GM18505 (cell line): ENCODE data around the gene GRK2.

ENCODE experiments used
- ATAC-seq: cut with Tn5 transposase; IDR thresholded peaks from one replicate; pipeline ENCODE4 v1.9.1; 2021; ENCODE audit not compliant: unreplicated experiment
- POLR2A ChIP-seq: IDR thresholded peaks from 4 replicates; pipeline ENCODE4 v1.6.1; 2011; ENCODE audit warnings: borderline replicate concordance; ENCODE audit not compliant: insufficient read depth, insufficient read length; ENCODE audit errors: extremely low read depth

The GRK2 gene

DNA sequence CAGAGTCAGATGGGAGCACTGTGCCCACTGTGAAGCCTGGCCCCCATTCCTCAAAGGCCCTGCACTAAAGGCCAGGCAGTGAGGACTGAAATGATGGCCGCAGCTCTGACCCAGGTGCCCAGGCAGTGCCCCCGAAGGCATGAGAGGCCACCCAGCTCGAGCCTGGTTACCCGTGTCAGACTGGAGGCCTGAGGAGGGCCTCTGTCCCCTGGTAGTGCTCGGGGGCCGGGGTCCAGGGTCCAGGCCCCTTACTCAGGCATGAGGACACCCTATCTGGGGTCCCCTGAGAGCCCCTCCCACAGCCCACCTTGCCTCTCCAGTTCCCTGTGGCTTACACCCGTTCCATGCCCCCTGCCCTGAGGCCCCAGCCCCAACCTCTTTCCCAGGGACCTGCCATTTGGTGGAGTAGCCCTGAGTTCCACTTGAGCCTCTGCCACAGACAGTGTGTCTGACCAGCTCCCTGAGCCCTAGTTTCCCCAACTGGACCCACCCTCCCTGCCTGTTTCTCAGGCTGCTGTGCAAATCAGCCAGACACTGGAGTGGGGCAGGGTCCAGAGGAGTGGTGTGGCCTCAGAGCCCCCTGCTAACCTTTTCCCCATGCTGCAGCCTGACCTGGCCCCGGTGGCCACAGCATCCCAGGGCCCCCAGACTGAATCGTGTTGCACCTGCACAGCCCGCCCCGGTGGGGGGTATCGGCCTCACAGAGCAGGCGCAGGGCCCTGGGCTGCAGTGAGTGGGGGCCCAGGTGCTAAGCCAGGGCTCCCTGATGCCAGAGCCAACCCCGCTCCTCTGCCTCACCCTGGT, 12.1 kb downstream of the GRK2 start:
- no peak for ATAC-seq
- no peak for TF ChIP-seq POLR2A

DNA sequence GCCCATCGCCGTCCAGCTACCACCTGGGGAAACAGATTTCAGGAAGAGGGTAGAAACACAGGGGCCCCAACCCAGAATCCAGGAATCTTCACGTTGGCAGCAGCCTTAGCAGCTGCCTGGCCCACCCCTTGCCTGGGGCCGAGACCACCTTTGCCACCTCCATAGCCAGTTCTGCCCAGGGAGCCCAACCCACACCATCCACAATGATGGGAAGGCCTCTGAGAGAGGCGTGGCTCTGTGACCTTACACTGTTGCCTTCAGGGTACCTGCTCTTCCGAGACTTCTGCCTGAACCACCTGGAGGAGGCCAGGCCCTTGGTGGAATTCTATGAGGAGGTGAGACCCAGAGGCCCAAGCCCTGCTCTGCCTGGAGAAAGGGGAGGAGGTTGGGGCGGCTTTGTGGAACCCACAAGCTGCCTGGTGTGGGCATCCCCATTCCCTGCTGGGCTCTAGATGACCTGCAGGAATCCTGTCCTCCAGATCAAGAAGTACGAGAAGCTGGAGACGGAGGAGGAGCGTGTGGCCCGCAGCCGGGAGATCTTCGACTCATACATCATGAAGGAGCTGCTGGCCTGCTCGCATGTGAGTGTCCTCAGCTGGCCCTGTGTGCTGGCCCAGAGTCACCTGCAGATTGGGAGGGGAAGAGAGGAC, 12.8 kb downstream of the GRK2 start:
- TF ChIP-seq POLR2A = no peak
- ATAC-seq = no peak

DNA sequence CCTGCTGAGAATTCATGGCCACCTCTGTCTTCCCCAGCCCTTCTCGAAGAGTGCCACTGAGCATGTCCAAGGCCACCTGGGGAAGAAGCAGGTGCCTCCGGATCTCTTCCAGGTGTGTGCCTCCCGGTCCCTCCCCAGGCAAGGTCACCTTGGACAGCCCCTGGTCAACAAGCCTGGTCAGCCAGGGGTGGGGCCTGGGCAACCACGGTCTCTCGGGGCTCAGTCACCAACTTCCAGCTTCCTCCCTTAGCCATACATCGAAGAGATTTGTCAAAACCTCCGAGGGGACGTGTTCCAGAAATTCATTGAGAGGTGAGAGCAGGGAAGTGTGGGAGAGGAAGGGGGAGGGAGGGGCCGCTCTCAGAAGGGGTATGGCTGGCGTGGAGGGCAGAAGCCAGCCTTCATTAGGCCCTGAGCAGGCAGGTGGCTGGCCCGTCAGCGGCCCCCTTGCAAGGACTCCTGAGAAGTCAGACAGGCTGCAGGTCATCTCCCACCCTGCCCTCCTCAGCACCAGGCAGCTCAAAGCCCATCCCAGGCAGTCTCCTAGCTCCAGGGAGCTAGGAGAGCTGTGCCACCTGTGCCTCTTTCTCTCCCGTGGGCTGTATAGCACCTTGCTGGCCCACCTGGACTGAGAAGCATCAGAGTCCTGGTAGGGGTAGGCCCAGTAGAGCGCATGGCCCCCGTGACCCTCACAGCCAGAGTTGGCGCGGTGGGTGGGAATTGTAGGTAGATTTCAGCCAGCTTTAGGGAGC, 13.5 kb downstream of the GRK2 start:
- ATAC-seq = no peak
- TF ChIP-seq POLR2A = no peak

DNA sequence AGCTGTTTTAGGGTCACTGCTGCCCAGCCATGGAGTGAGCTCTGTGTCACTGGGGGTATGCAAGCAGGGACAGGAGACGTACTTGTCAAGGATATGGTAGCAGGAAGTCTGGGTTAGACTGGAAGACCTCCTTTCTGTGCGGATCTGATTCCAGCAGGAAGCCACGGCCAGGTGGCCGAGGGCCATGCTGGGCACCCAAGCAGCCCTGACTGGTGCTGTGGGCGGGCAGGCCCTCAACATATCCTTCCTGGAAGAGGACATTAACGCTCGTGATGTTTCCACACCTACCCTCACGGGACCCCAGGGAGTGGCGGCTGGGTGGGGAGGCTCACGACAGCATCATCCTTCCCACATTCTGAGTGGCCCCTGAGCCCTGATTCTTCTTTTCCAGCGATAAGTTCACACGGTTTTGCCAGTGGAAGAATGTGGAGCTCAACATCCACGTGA, 14.1 kb downstream of the GRK2 start:
- no peak for TF ChIP-seq POLR2A
- no peak for ATAC-seq

DNA sequence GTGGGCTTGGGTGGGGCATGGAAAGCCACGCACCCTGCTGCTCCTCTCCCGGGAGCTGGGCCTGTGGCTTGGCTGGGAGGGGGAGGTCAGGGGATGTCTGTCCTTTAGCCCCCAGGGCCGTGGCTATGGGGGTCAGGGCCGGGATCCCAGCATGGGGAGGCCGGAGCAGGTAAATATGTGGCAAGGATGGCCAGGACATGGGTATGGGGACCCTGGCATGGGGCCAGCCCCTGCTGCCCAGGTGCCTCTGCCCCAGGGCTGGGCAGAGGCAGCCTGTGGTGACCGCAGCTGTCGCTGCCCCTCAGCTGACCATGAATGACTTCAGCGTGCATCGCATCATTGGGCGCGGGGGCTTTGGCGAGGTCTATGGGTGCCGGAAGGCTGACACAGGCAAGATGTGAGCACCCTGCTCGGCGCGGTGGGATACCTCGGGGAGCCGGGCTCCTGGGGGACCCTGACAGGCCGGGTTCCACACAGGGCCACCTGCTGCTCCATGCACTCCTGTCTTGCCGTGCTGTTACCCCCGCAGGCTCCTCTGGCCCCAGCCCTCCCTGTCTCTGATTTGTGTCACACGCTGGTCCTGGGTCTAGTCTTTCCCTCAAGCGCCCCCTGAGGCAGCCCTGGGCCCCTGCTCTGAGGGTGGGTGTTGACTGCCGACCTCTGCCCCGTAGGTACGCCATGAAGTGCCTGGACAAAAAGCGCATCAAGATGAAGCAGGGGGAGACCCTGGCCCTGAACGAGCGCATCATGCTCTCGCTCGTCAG, 14.7 kb downstream of the GRK2 start:
- TF ChIP-seq POLR2A = no peak
- no peak for ATAC-seq

DNA sequence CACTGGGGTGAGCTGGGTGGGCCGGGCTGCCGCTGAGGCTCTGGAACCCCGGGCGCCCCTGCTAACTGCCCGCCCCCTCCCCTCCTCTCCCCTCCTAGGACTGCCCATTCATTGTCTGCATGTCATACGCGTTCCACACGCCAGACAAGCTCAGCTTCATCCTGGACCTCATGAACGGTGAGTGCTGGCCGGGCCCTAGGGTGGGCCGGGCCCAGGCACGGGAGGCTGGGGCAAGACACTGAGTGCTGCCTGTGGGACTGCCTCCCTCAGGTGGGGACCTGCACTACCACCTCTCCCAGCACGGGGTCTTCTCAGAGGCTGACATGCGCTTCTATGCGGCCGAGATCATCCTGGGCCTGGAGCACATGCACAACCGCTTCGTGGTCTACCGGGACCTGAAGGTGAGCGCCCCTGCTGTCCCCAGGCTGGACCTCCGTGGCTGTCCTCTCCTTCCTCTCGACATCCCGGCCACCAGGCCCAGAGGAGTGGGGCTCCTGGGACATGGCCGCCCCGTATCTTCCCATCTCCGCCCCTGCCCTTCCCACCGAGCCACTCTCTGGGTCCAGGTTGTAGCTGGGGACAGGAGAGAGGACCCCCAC, 15.4 kb downstream of the GRK2 start:
- no peak for TF ChIP-seq POLR2A
- ATAC-seq = no peak

DNA sequence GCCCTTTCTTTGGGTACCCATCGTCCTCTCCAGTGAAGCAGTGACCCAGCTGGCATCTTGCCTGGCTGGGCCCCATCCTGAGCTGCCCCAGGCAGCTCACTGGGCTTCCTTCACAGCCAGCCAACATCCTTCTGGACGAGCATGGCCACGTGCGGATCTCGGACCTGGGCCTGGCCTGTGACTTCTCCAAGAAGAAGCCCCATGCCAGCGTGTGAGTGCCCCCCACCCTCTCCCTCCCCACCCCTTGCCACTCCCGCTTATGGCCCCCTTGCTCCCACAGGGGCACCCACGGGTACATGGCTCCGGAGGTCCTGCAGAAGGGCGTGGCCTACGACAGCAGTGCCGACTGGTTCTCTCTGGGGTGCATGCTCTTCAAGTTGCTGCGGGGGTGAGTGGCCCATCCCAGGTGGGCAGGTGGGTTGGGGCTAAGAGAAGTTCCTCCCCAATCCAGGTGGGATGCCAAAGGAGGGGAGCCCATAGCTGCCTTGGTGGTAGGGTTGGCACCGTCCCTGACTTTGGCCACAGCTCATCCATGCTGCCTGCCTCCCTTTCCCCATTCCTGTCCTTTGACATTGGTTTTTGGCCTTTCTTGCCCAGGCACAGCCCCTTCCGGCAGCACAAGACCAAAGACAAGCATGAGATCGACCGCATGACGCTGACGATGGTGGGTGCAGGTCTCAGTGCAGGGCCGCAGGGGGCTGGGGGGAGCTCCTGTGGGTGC, 16.0 kb downstream of the GRK2 start:
- no peak for TF ChIP-seq POLR2A
- ATAC-seq = no peak

DNA sequence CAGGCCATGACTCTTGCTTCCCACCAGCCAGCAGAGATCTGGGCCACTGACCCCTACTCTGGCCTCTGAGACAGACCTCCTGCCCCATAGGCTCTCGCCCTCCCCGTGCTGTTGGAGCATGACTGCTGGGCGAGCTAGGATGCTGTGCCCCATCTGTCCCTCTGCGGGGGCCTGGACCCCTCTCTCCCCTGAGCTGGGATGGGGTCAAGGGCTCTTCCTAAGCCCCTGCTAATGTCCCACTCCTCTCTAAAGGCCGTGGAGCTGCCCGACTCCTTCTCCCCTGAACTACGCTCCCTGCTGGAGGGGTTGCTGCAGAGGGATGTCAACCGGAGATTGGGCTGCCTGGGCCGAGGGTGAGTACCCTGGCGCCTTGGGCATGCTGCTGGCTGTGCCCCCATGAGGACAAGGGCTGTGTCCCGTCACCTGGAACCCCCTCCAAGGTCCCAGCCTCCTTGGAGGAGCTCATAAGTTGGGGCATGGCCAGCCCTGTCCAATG, 16.7 kb downstream of the GRK2 start:
- ATAC-seq = no peak
- peak; percentile 5 for TF ChIP-seq POLR2A

DNA sequence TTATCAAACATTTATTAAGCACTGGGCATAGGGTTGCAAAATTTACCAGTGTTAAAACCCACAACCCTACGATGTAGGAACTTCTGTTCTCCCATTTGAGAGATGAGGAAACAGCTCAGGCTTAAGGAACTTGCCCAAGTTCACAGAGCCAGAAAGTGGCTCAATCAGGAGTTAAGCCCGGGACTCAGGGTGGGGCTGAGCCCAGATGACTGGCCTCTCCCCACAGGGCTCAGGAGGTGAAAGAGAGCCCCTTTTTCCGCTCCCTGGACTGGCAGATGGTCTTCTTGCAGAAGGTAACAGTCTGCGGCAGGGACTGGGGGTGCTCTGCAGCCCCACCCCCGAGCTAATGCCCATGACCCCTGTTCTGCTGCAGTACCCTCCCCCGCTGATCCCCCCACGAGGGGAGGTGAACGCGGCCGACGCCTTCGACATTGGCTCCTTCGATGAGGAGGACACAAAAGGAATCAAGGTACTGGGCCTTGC, 17.2 kb downstream of the GRK2 start:
- no peak for ATAC-seq
- no peak for TF ChIP-seq POLR2A

DNA sequence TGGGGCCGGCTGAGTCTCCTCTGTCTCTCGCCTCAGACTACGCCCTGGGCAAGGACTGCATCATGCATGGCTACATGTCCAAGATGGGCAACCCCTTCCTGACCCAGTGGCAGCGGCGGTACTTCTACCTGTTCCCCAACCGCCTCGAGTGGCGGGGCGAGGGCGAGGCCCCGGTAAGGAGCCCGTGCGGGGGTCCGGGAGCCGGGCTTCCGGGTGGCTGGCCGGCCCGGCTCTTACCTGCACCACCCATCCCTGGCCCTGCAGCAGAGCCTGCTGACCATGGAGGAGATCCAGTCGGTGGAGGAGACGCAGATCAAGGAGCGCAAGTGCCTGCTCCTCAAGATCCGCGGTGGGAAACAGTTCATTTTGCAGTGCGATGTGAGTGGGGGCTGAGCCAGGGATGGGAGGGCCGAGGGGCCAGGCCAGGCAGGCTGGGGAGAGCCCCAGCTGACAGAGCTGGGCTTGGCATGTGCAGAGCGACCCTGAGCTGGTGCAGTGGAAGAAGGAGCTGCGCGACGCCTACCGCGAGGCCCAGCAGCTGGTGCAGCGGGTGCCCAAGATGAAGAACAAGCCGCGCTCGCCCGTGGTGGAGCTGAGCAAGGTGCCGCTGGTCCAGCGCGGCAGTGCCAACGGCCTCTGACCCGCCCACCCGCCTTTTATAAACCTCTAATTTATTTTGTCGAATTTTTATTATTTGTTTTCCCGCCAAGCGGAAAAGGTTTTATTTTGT, 18.7 kb downstream of the GRK2 start:
- ATAC-seq = no peak

More for the DNA sequence above, 18.7 kb downstream of the GRK2 start:
- TF ChIP-seq POLR2A = no peak
